T-helper 1 cell treated with Interleukin-12 subunit alpha and Interleukin-12 subunit beta and Interleukin-4 antibody, amounts not matched to agents 30 ng/mL and 1 ng/mL, for 36 hours (primary cell): ENCODE data around the gene CAPS. TPM values are rescaled to one million over a fixed set of nuclear protein-coding genes. Genes with fewer than 3 reads are reported as not detected.

Experiments used
- intact Hi-C: fragments of 100-400 bp; cut with micrococcal nuclease; formaldehyde crosslinking; loops from one replicate; pipeline ENCODE4 v1.15.1; 2024
- total RNA-seq: library from RNA; stranded (reverse); gene quantifications from 2 replicates; pipeline ENCODE4 v1.2.3, GENCODE V29; 2022

CAPS gene
- total RNA-seq, 1 donor from 2014 or later: 13.0 TPM

GRCh38 chr19:5908773-5909442, 5.1 kb upstream of the CAPS start:
- intact Hi-C loops: loop anchor here (5.0 to 10.0 kb wide), 2 partner anchors 373 to 1626 kb away; partner anchors contain the start of gene PNPLA6

DNA sequence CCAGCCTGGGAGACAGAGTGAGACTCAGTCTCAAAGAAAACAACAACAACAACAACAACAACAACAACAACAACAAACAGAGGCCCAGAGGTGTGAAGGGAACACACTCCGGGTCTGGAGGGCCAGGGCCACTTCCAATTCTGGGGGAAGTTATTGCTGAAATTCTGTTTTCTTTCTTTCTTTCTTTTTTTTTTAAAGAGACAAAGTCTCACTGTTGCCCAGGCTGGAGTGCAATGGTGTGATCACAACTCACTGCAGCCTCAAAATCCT, 3.5 kb upstream of the CAPS start:
- intact Hi-C loops: no loop called here

DNA sequence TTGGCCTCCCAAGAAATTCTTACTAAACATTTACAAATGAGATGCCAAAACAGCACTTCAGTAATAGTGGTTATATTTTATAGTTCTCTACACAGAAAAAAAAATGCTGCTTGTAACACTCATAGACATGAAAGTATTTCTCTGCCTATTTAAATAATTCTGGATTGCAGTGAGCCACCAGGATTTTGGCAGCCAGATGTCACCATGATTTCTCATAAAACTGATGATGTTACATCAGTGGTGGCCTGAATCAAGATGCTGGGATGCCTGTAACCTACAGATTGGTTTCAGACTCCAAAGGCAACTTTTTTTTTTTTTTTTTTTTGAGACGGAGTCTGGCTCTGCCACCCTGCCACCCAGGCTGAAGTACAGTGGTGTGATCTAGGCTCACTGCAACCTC, 2.7 kb upstream of the CAPS start:
- intact Hi-C loops: no loop called here

GRCh38 chr19:5914358-5914774, 312 bp downstream of the CAPS start:
- intact Hi-C loops: no loop called here

DNA sequence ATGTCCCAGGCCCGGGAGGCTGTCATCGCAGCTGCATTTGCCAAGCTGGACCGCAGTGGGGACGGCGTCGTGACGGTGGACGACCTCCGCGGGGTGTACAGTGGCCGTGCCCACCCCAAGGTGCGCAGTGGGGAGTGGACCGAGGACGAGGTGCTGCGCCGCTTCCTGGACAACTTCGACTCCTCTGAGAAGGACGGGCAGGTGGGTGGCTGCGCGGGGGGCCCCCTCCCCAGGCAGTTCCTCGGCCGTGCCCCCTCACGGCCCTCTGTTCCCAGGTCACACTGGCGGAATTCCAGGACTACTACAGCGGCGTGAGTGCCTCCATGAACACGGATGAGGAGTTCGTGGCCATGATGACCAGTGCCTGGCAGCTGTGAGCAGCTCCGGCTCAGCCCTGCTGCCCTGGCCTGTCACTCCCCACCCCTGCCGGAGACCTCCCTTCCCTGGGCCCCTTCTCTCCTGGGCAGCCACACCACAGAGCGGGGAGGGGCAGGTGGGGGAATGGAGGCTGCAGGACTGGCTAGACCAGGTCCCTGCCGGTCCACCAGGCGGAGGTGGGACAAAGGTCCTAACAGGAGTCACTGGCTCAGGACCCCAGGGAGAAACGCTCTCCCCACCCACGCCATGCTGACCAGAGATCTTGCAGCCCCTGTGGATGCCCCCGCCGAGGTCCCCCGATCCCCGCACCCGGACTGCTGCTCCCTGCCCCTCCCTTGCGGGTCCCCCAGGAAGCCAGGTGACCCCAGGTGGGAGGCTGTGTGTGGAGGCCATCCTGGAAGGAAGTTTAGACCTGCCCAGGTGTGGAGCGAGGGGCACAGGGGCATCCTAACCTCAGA, 1.1 kb downstream of the CAPS start:
- intact Hi-C loops: no loop called here

DNA sequence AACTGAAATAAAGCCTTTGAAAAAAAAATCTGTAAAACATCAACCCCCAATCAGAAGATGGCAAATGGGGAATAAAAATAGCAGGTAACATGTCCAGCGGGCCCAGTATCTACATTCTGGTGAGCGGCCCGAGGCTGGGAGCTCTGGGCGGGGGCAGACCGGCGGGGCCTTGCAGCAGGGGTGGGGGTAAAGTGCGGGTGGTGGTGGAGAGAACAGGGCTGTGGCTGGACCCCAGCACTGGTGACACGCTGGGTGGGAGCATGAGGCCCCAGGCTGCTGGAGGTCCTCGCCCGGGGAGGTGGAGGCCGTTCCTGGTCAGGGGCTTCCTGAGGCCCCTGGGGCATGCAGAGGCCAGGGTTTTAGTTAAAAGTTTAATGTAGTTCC, 1.7 kb downstream of the CAPS start:
- intact Hi-C loops: no loop called here

DNA sequence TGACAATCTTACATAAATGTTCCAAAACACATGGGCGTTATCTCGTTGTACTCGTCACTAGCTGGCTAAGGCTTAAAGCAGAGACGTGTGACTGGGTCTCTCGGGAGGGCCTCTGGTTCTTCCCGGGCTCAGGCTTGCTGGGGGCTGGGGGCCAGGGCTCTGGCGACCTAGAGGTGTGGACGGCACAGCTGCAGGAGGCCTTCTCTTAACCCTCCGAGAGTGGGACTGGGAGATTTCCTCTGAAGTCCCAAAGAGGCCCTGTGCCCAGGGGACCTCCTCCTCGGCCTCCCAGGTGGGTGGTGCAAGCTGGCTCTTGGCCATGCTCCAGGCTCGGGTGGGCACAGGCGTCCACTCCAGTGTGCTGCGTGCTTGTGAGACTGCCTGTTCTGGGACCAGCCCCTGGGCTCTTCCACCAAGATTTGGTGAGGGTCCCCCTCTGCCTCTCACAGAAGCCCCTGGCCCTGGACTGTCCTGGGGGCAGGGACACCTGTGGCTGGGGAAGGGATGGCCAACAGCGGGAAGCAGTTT, 2.2 kb downstream of the CAPS start:
- intact Hi-C loops: no loop called here

GRCh38 chr19:5917431-5918107, 3.5 kb downstream of the CAPS start:
- intact Hi-C loops: no loop called here

DNA sequence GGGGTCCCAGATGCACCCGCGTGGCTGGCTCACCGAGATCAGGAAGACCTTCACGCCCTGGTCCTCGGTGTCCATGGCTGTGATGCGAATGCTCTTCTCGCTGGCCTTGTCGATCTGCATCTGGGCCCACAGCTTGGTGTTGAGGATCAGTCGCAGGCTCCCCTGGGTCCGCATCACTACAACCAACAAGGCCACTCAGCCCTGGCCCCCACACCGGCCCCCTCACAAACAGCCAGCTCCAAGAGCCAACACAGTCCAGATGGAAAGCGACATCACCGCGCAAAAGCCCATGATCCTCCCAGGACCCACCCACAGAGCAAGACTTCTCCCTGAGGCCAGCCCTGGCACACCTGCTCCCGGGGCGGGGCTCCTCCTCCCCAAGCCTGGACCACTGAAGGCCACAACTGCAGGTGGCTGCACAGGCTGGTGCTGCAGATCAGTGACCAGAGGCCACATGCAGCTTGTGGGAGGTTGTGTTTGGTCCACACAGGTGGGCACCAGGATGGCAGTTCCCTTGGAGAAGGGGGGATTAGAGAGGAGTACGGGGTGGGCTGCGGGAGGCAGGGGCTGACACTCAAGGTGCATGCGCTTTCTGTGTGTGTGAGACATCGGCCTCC, 4.5 kb downstream of the CAPS start:
- intact Hi-C loops: no loop called here

DNA sequence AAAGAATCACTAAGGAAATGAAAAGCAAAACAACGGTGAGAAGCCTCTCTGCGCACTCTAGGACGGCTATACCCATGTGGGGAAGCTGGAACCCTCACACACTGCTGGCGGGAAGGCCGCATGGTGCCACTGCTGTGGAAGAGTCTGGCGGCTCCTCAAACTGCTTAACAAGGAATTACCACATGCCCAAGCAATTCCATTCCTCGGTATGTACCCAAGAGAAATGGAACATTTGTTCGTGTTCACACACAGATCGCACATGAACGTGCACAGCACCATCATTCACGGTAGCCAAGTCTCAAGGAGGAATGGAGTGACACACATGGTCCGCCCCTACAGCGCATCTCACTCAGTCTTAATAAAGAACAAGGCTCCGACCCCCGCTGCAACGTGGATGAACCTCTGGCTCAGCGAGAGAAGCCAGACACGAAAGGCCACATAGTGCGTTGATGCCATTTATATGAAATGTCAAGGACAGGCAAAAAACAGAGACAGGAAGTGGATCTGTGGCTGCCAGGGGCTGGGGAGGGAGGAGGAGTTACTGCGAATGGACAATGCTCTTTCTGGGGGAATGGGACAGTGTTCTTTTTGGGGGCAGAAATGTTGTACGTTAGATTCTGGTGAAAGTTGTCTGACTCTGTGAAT, 7.6 kb downstream of the CAPS start:
- intact Hi-C loops: no loop called here

- intact Hi-C loops: no loop called here
Measured at GRCh38 chr19:5922161-5922545, 8.1 kb downstream of the CAPS start.

GRCh38 chr19:5923356-5923755, 9.3 kb downstream of the CAPS start:
- intact Hi-C loops: no loop called here

DNA sequence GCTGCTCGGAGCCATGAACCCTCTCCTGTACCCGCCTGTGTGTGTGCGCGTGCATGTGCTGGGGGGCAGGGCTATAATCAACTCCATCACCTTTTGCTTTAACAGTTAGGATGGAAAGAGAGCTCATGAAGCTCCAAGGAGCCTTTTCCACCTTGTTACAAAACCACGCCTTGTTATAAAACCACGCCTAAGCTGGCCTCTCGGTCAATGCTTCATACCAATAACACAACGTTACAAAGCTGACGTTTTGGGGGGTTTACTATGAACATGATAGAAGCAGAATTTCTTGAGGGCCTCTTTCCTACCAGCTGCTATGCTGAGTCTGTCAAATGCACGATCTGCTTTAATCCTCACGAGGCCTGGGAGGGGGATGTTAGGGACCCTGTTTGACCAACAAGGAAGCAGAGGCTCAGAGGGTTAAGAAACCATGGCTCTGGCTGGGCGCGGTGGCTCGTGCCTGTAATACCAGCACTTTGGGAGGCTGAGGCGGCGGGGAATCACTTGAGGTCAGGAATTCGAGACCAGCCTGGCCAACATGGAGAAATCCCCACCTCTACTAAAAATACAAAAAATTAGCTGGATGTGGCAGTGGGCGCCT, 11.9 kb downstream of the CAPS start:
- intact Hi-C loops: no loop called here

DNA sequence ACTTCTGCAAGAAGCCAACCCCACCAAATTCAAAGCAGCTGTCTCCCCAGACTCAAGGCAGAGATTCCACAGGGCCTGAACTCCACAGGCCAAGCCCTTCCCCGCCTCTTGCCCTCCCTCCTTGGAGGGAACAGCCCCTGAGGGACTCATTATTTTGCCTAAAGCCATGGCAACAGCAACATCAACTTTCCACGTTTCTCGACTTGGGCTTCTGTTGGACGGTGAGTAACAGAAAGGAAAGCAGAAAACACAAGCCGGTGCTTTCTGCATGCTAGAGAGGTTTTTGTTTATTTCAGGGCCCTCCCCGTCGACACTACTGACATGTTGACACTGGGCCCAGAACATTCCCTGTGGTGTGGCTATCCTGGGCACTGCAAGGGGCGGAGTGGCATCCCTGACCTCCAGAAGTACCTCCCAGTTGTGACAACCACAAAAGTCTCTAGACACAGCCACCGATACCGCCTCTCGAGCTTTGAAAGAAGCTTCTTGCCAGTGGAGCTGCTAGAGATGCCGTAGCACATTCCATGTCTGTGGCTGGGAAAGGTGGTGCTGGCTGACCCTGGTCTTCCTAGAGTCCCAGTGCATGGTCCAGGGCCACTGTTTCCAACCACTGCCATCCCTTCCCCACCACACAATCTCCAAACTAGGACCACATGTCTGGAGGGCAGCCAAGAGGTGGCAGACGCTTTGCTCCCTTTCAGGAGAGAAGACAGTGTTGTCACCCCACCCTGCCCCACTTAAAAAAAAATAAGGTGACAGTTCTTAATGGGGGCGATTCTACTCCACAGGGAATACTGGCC, 12.8 kb downstream of the CAPS start:
- intact Hi-C loops: no loop called here

DNA sequence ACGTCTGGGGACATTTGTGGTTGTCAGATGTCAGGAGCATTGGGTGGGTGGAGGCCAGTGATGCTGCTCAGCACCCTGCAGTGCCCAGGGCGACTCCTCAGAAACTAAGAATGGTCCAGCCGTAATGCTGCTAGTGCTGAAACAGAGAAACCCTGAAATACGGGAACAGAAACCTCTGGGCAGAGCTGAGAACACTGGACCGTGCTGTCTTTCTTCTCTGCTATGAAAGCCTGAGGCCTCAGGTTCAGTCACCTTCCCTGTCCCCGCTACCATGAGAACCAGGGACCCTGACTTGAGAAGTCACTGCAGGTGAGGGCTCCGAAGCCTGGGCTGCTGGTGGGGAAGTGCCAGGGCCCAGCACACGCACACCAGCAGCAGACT, 13.4 kb downstream of the CAPS start:
- intact Hi-C loops: no loop called here

DNA sequence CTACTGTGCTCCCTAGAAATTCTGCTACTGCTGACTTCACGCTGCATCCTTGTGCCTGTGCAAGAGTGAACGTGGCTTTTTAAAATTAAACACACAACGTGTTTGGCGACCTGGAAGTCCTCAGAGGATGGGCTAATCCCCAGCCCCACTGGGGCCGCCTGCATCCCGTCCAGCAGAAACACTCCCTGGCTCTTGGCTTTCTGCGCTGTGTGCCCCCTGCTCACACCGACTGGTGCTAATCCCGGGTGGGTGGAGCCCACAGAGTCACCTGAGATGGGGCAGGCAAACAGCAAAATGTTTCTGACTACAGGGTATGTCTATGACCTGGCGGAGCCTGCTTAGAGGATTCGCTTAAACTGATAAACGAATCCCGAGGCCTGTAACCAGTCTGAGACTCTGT, 15.1 kb downstream of the CAPS start:
- intact Hi-C loops: no loop called here

DNA sequence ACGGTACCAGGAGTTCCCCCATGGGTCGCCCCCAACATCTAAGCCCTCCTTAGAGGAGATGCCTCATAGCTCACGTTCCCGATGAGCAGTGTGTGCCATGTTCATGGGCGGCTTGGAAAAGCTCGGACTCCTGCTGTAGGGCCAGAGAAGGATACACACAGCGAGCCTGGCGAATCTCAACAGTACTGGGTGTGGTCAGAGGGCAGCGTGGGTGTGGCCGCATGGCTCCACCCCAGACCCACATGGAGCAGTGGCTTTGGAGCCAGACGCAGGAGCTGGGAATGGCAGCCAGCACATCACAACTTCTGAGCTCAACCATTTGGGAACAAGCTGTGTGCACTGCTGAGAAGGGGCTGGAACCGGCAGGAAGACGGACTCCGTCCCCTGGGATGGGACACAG, 15.6 kb downstream of the CAPS start:
- intact Hi-C loops: no loop called here

GRCh38 chr19:5931251-5931650, 17.2 kb downstream of the CAPS start:
- intact Hi-C loops: no loop called here

- intact Hi-C loops: no loop called here
Measured at GRCh38 chr19:5932146-5932545, 18.1 kb downstream of the CAPS start.

- intact Hi-C loops: no loop called here
Measured at GRCh38 chr19:5932609-5933262, 18.7 kb downstream of the CAPS start.
